ENCODE measurements around the gene SKAP1. TPM values are rescaled to one million over a fixed set of nuclear protein-coding genes. Genes with fewer than 3 reads are reported as not detected.

Gene SKAP1
- total RNA-seq, 1 donor from 2014 or later = not detected

DNA sequence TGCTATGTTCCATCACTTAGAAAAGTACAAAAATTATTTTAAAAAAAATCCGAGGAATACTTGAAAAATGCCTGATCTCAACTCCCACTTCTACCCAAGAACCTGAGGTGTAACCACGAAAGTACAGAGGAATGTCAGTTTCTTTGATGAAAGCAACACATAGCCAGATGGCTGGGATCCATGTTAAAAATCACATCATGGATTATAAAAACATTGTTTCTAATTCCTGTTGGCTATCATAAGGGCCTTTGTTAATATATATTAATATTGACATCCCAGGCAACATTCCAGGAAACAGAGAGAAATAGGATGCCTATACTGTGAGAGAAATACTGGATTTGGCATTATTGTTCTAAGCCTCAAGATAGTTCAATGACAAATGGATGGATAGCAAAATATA, 115.3 kb downstream of the SKAP1 start:
- H3K27ac Mint-ChIP-seq = no peak overlapping the region
- H3K4me1 ChIP-seq = no peaks in the 10 kb centered on the region

DNA sequence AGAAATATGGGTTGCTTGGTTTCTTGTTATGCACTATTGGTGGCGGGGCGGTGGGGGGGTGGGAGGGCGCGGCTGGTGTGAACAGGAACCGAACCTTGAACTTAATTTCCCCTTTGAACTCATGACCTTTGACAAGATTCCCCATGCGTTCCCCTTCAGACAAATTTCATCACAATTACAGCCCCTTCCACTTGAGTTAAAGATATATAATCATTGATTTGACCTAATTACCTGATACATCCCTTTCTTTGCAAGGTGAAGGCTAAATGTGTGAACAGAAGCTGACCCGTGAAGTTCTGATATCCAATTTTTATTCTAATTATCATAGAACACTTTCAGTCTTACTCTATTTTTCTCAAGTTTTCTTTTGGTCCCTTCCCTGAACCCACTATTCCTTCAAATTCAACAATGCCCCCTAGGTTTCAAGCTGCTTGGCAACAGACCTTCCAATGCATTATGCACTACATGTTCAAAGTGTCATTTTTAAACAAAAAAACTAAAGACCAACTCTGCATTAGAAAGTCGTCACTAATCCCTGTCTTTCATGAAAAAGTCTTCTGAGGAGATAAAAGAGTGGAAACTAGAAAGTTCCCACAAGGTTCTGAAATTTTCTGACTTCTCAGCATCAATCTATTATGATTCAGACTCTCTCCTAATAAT, 116.8 kb downstream of the SKAP1 start:
- Mint-ChIP-seq H3K4me1 (peaks cover 9% of the 10 kb centered on the region), H3K36me3 (no peaks in the 10 kb centered on the region), H3K4me3 (no peak overlapping the region), H3K27ac (no peak overlapping the region), H3K9me3 (no peaks in the 10 kb centered on the region), H3K27me3 (ENCODE audit: insufficient read depth, low read depth) (peaks cover 19% of the 10 kb centered on the region)
- H4K20me1 ChIP-seq (ENCODE audit: low read depth) = peaks cover 6% of the 10 kb centered on the region
- H3K9me3 ChIP-seq (ENCODE audit: low read depth) = no peaks in the 10 kb centered on the region
- DNase-seq (ENCODE audit: low spot score) = no peak
- no peaks in the 10 kb centered on the region for H3F3A ChIP-seq (ENCODE audit: low read depth)
- TF ChIP-seq CTCF (IDR thresholded peaks at IDR 0.05) (no peak), EZH2 (IDR thresholded peaks at IDR 0.05) (no peak), EZH2phosphoT487 (IDR thresholded peaks at IDR 0.05) (no peak)
- H3K36me3 ChIP-seq = no peaks in the 10 kb centered on the region
- no peak overlapping the region for H3K27ac ChIP-seq
- peaks cover 100% of the 10 kb centered on the region for H3K27me3 ChIP-seq
- no peak overlapping the region for H3K4me2 ChIP-seq
- no peak overlapping the region for H3K4me3 ChIP-seq
- no peaks in the 10 kb centered on the region for H3K4me1 ChIP-seq
- no peak overlapping the region for H3K9ac ChIP-seq
- H3K79me2 ChIP-seq (ENCODE audit: low read depth) = no peaks in the 10 kb centered on the region
- no peak overlapping the region for H2AFZ ChIP-seq (replicated peaks)

More for the DNA sequence above, 115.3 kb downstream of the SKAP1 start:
- Histone ChIP-seq H3K9ac (no peak overlapping the region), H3K27ac (no peak overlapping the region), H3K36me3 (no peaks in the 10 kb centered on the region), H3K4me3 (no peak overlapping the region), H4K20me1 (ENCODE audit: low read depth) (peaks cover 6% of the 10 kb centered on the region), H3K79me2 (ENCODE audit: low read depth) (no peaks in the 10 kb centered on the region), H3F3A (ENCODE audit: low read depth) (no peaks in the 10 kb centered on the region), H3K4me2 (no peak overlapping the region), H3K9me3 (ENCODE audit: low read depth) (no peaks in the 10 kb centered on the region), H3K27me3 (peaks cover 100% of the 10 kb centered on the region), H2AFZ (replicated peaks) (no peak overlapping the region)
- DNase-seq (ENCODE audit: low spot score) = no peak
- Mint-ChIP-seq H3K27me3 (ENCODE audit: insufficient read depth, low read depth) (peaks cover 24% of the 10 kb centered on the region), H3K36me3 (no peaks in the 10 kb centered on the region), H3K9me3 (no peaks in the 10 kb centered on the region), H3K4me1 (peaks cover 9% of the 10 kb centered on the region), H3K4me3 (no peak overlapping the region)
- TF ChIP-seq EZH2phosphoT487 (IDR thresholded peaks at IDR 0.05) (no peak), EZH2 (IDR thresholded peaks at IDR 0.05) (no peak), CTCF (IDR thresholded peaks at IDR 0.05) (no peak)

- H3F3A ChIP-seq (ENCODE audit: low read depth) = no peaks in the 10 kb centered on the region
- H3K27me3 ChIP-seq = peaks cover 100% of the 10 kb centered on the region
- H3K9ac ChIP-seq = no peak overlapping the region
- no peak for DNase-seq (ENCODE audit: low spot score)
- H2AFZ ChIP-seq (replicated peaks) = no peak overlapping the region
- H3K27ac ChIP-seq = no peak overlapping the region
- Mint-ChIP-seq H3K4me3 (no peak overlapping the region), H3K36me3 (no peaks in the 10 kb centered on the region), H3K4me1 (peaks cover 20% of the 10 kb centered on the region), H3K27ac (no peak overlapping the region), H3K9me3 (no peaks in the 10 kb centered on the region), H3K27me3 (ENCODE audit: insufficient read depth, low read depth) (peaks cover 20% of the 10 kb centered on the region)
- no peaks in the 10 kb centered on the region for H3K79me2 ChIP-seq (ENCODE audit: low read depth)
- H4K20me1 ChIP-seq (ENCODE audit: low read depth) = peaks cover 6% of the 10 kb centered on the region
- TF ChIP-seq CTCF (IDR thresholded peaks at IDR 0.05) (no peak), EZH2 (IDR thresholded peaks at IDR 0.05) (no peak), EZH2phosphoT487 (IDR thresholded peaks at IDR 0.05) (no peak)
- no peak overlapping the region for H3K4me2 ChIP-seq
- H3K9me3 ChIP-seq (ENCODE audit: low read depth) = no peaks in the 10 kb centered on the region
- H3K4me1 ChIP-seq = no peaks in the 10 kb centered on the region
- H3K36me3 ChIP-seq = no peaks in the 10 kb centered on the region
- no peak overlapping the region for H3K4me3 ChIP-seq
Measured at GRCh38 chr17:48311324-48311723, 118.7 kb downstream of the SKAP1 start.
